LoVo (cell line): Measurements from ENCODE around the gene CDKAL1.
"Not testable (repeated sequence)": the region's sequence is repeated elsewhere in the genome, so short reads cannot be mapped to it uniquely, and the experiment has no call there.

Source experiments
- DNase-seq: peaks from one replicate; pipeline ENCODE4 v3.0.0-alpha.2; 2016; ENCODE audit warnings: low spot score

Gene CDKAL1

DNA sequence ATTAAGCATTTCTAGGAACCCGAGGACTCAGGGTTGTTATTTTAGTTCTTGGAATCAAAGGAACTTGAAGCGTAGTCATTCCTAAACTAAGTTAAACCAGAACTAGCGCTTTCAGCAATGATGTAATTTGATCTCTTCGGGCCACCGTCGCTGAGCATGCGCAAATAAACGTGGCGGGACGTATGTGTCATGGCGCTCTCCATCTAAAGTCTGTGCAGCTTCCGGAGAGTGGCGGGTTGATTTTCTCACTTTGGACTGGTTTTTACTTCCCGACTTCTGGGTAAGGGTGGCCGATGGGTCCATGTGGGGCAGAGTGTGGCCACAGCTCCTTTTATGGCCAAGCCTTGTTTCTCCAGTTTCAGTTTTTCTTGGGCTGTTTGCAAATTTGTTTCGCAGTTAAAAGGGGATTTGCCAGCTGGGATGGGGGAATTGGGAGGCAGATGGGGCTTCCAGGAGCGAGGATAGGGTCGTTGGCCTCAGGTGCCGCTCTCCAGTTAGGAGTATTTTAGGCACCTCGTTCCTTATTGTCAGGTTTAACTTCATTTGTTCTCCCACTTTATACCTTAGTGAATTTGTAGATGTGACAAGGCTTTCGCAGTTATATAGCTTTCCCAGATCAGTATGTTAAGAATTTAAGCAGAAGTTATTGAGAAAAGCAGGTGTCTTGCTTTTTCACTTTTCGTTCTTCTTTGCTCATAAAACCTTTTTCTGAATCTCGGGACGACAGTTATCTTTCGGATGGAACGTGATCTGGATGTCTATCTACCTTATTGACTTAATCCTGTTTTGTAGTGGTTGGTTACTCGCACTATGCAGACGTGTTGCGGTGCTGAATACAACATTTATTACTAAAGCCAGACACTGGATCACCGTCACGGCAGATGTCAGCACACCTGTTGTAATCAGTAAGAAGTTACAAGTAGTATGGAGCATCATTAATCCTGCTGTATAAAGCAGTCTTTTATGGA lies at the start of gene CDKAL1:
Gene CDKAL1, plus strand, starts transcription at position 163 of the 968 bp plus-strand sequence. CDS start 11,894 bp downstream, outside the sequence.
- DNase-seq, result peak; percentile 91

GRCh38 chr6:20486641-20487040 lies 47.6 kb upstream of the CDKAL1 start:
- DNase-seq, result no peak

- DNase-seq, result no peak
Measured at GRCh38 chr6:20487669-20488375, 46.4 kb upstream of the CDKAL1 start.

GRCh38 chr6:20490591-20490990 lies 43.7 kb upstream of the CDKAL1 start:
- DNase-seq, result no peak

DNA sequence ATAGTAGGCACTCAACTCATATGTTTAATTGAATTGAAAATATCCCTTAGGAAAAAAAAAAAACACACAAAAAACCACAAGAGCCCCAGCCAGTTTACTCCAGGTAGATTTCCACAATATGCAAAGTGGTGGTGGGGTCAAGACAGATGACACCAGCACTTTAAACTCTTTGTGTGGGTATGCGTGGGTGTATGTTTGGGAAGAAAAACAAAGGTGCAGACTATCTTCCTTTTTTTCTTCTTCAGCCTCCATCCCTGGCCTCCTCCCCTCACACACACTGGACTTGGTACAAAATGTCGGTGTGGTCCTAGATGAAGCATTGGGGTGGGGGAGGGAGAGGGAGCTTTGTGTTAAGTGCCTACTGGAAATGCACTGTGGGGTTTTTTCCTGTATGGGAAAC lies 42.2 kb upstream of the CDKAL1 start:
- DNase-seq, result no peak

GRCh38 chr6:20497216-20498040 lies 36.8 kb upstream of the CDKAL1 start:
- DNase-seq, result no peak

- DNase-seq, result no peak
Measured at GRCh38 chr6:20498041-20498385, 36.2 kb upstream of the CDKAL1 start.

GRCh38 chr6:20509212-20509611 lies 25.0 kb upstream of the CDKAL1 start:
- DNase-seq, result no peak

GRCh38 chr6:20511852-20512251 lies 22.4 kb upstream of the CDKAL1 start:
- DNase-seq, result no peak

- not testable (repeated sequence) for DNase-seq
Measured at GRCh38 chr6:20525208-20525607, 9.0 kb upstream of the CDKAL1 start.

GRCh38 chr6:20529086-20529448 lies 5.2 kb upstream of the CDKAL1 start:
- DNase-seq, result peak; percentile 60

DNA sequence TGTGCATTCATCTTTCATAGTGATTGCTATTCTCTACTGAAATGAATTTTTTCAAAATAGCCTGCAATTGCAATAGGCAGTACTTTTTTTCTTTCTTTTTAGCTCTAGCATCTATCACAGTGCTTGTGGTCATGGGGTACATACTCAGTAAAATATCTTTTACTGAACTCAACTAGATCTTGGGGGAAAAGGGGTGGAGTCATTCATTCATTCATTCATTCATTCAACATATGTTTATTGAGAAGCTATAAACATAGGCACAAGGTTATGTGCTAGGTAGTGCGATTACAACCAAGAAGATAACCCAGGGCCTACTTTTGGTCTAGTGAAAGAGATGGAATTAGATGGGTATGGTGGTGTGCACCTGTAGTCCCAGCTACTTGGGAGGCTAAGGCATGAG lies 1.4 kb upstream of the CDKAL1 start:
- DNase-seq, result no peak

DNA sequence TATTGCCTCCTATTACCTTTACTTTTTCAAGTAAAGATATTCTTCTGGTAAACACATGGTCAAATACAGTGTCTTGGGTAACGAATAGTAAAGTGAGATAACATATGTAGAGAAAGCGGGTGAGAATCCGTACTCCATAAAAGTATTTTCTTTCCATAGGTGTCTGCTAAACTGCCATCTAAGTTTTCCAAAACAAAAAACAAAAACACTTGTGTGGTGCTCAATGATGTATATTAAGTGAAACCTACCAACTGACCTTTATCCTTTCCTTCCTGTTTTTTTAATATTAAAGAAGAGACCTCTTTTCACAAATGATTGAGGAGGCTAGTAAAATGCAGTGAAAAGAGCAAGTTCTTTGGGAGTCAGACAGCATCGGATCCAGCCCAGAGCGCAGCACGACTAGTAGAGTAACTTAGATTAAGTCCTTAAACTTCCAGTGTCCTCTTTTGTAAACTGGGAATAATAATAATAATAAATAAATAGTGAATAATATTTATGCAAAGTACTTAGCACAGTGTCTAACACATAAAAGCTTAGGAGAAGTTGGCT lies 437 bp upstream of the CDKAL1 start:
- DNase-seq, result no peak

GRCh38 chr6:20538131-20538662 lies 3.9 kb downstream of the CDKAL1 start:
- no peak for DNase-seq

GRCh38 chr6:20538907-20539306 lies 4.7 kb downstream of the CDKAL1 start:
- no peak for DNase-seq

DNA sequence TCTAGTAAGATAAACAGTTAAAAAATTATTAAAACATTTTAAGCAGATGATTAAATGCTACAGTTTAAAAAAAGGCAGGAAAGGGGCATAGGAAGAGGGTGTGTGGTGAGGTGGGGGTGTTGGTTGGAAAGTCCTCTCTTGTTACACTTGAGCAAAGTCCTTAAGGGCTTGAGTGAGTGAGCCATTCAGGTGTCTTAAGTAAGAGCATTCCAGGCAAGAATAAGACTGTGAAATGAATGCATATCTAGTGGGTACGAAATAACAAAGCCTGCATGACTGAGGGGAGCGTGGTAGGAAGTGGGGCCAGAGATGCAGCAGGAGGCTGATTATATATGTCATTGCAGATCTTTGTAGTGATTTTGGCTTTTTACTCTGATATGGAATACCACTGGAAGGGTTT lies 5.1 kb downstream of the CDKAL1 start:
- DNase-seq, result no peak

DNA sequence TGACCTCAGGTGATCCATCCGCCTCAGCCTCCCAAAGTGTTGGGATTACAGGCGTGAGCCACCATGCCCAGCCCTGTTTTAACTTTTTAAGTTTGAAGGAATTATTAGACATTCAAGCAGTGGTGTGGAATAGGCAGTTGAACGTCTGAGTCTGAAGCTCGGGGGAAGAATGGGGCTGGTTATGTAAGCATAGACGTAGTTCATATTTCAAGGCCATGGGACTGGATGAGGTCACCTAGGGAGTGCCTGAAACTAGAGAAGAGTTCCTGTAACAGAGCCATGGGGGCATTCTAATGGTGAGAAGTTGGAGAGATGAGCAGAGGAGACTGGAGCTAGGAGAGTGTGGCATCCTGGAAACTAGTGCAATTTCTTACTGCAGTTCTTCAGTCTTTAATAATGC lies 6.4 kb downstream of the CDKAL1 start:
- no peak for DNase-seq

DNA sequence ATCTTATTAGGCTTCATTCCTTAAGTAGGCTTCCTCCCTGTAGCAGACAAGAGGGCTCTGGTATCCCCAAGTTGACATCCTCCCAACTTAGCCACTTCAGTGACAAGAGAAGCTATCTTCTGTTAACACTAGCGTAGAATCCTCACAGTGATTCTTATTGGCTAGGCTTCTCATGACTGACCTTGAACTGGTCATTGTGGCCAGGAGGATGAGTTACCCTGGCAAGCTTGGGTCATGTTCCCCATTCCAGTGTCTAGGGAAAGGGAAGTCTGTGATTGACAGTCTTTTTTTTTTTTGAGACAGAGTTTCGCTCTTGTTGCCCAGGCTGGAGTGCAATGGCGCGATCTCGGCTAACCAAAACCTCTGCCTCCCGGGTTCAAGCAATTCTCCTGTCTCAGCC lies 7.1 kb downstream of the CDKAL1 start:
- no peak for DNase-seq

GRCh38 chr6:20542927-20543602 lies 8.8 kb downstream of the CDKAL1 start:
- peak; percentile 19 for DNase-seq

GRCh38 chr6:20548264-20548663 lies 14.0 kb downstream of the CDKAL1 start:
- no peak for DNase-seq

- not testable (repeated sequence) for DNase-seq
Measured at GRCh38 chr6:20549398-20549797, 15.1 kb downstream of the CDKAL1 start.
